ENCODE results near the gene RASAL1. TPM values are rescaled to one million over a fixed set of nuclear protein-coding genes. Genes with fewer than 3 reads are reported as not detected.

RASAL1 gene
- total RNA-seq, 1 donor from 2014 or later, result not detected

DNA sequence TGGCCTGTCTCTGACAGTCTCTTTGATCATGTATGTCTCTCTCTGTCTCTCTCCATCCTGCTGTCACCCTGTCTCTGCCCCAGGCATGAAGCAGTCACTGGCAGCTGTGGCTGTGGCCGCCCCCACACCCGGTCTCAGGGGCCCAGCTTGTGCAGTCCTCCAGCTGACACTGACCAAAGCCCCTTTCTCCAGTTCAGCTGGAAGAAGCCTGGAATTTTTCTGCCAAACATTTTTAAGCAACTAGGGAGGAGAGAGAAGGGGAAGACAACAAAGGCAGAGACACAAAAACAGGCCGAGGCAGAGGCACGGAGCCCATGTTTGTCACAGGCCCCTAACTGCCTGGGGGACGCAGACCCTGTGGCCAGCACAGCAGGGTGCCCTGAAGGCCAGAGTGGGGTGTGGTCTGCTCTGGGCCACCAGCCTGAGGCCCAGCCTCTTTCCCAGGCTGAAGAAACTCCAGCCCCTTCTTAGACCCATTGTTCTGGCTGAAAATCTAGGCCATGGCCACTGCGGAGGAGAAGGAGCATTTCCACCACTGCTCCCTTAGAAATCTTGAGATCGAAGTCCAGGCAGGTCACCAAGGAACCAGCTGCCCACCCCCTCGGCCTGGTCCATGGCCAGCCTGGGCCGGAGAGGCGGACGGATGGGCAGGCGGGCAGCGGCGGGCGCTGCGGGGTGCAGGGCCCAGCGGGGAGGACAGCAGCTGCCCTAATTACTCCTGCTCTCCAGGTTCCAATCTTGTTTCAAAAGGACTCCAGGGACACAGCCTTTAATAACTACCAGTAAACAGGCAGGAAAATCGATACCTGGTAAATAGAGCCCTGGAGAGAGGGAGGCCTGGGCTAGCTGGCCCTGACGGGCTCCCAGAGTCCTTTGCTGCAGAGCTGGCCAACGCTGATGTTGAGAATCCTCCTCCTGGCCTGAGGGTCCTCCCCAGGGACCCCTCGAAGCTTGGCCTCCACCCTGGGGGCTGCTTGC lies 64.1 kb downstream of the RASAL1 start:
- H3K9me3 Mint-ChIP-seq (ENCODE audit: unreplicated experiment), result peaks cover 5% of the 10 kb centered on the region
- no peak overlapping the region for H3K4me3 Mint-ChIP-seq (ENCODE audit: unreplicated experiment)
- DNase-seq, result no peak
- H3K4me1 Mint-ChIP-seq (ENCODE audit: low read depth, unreplicated experiment), result peaks cover 9% of the 10 kb centered on the region
- peak overlapping the region; percentile 74 for H3K27ac Mint-ChIP-seq (ENCODE audit: unreplicated experiment)
- TF ChIP-seq CTCF (IDR thresholded peaks at IDR 0.05; ENCODE audit: partially characterized antibody, unreplicated experiment), result no peak
- H3K36me3 Mint-ChIP-seq (ENCODE audit: unreplicated experiment), result peaks cover 4% of the 10 kb centered on the region
- H3K27me3 Mint-ChIP-seq (ENCODE audit: unreplicated experiment), result peaks cover 21% of the 10 kb centered on the region

DNA sequence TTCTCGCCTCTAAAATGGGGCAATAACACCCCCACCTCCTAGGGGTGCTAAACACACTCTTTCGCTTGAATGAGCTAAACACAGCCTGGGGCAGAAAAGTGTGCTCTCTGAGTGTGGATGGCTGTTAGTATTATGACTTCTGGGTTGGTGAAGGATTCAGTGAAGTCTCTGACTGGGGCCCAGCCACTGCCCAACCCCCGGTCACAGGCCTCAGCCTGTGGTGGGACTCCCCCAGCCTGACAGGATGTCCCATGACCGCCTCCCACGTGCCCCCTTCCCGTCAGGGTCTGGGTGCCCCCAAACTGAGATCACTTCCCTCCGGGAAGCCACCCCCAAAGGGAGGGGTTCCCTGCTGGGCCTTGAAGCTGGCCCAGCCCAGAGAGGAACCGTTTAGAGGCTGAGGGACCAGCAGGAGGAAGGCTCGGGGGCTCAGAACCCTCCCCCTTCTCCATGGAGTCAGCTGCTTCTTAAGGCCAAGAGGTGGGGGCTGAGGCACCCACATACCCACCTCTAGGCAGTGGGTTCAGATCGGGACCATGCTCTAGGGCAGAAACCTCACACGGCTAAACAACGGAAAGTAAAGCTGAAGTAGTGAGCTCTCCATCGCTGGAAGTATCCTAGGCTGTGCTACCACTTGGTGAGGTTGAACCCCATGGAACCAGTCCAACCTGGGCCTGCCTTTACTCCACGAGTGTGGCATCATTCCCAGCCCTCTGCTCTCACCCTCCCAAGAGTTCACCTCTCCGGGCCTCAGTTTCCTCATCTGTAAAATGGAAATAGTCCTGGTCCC lies 65.2 kb downstream of the RASAL1 start:
- Mint-ChIP-seq H3K4me3 (ENCODE audit: unreplicated experiment) (no peak overlapping the region), H3K4me1 (ENCODE audit: low read depth, unreplicated experiment) (peaks cover 9% of the 10 kb centered on the region), H3K9me3 (ENCODE audit: unreplicated experiment) (peaks cover 5% of the 10 kb centered on the region), H3K27me3 (ENCODE audit: unreplicated experiment) (peaks cover 19% of the 10 kb centered on the region), H3K27ac (ENCODE audit: unreplicated experiment) (no peak overlapping the region), H3K36me3 (ENCODE audit: unreplicated experiment) (peaks cover 4% of the 10 kb centered on the region)
- no peak for DNase-seq
- TF ChIP-seq CTCF (IDR thresholded peaks at IDR 0.05; ENCODE audit: partially characterized antibody, unreplicated experiment), result no peak

GRCh38 chr12:113069751-113070116 lies 65.8 kb downstream of the RASAL1 start:
- Mint-ChIP-seq H3K27ac (ENCODE audit: unreplicated experiment) (no peak overlapping the region), H3K27me3 (ENCODE audit: unreplicated experiment) (peaks cover 19% of the 10 kb centered on the region), H3K4me3 (ENCODE audit: unreplicated experiment) (no peak overlapping the region), H3K9me3 (ENCODE audit: unreplicated experiment) (peaks cover 6% of the 10 kb centered on the region), H3K4me1 (ENCODE audit: low read depth, unreplicated experiment) (peaks cover 9% of the 10 kb centered on the region), H3K36me3 (ENCODE audit: unreplicated experiment) (peaks cover 4% of the 10 kb centered on the region)
- no peak for DNase-seq
- TF ChIP-seq CTCF (IDR thresholded peaks at IDR 0.05; ENCODE audit: partially characterized antibody, unreplicated experiment), result no peak

GRCh38 chr12:113069149-113069548 lies 66.4 kb downstream of the RASAL1 start:
- no peak overlapping the region for H3K4me3 Mint-ChIP-seq (ENCODE audit: unreplicated experiment)
- H3K27ac Mint-ChIP-seq (ENCODE audit: unreplicated experiment), result no peak overlapping the region
- TF ChIP-seq CTCF (IDR thresholded peaks at IDR 0.05; ENCODE audit: partially characterized antibody, unreplicated experiment), result no peak
- peaks cover 15% of the 10 kb centered on the region for H3K4me1 Mint-ChIP-seq (ENCODE audit: low read depth, unreplicated experiment)
- peaks cover 18% of the 10 kb centered on the region for H3K27me3 Mint-ChIP-seq (ENCODE audit: unreplicated experiment)
- DNase-seq, result no peak
- peaks cover 4% of the 10 kb centered on the region for H3K36me3 Mint-ChIP-seq (ENCODE audit: unreplicated experiment)
- H3K9me3 Mint-ChIP-seq (ENCODE audit: unreplicated experiment), result peaks cover 9% of the 10 kb centered on the region
